Uterus (tissue), 4 donors: ENCODE measurements around the gene C21orf58. TPM values are rescaled to one million over a fixed set of nuclear protein-coding genes. Genes with fewer than 3 reads are reported as not detected.

Experiments used
- DNase-seq, 2 donors: peaks; one replicate each; pipeline ENCODE4 v3.0.0-alpha.2; 2019 to 2020
- H3K27ac ChIP-seq, 2 donors: fragments of 200-600 bp; sonication (generic); 1 replicate in 1 of 2; 2 replicates in 1 of 2; pipeline ENCODE4 v1.5.1; 2016 to 2018
- H3K27me3 ChIP-seq, 2 donors: fragments of 200-600 bp; sonication (generic); one replicate each; pipeline ENCODE4 v1.5.1; 2018 to 2019; ENCODE audit warnings: control low read depth in 1 of 2
- H3K36me3 ChIP-seq, 2 donors: fragments of 200-600 bp; sonication (generic); one replicate each; pipeline ENCODE4 v1.5.1; 2019; ENCODE audit warnings: control low read depth in 1 of 2
- H3K4me1 ChIP-seq, 2 donors: fragments of 200-600 bp; sonication (generic); one replicate each; pipeline ENCODE4 v1.5.1; 2018 to 2019; ENCODE audit warnings: control low read depth in 1 of 2
- H3K4me3 ChIP-seq, 2 donors: fragments of 200-600 bp; sonication (generic); 1 replicate in 1 of 2; 2 replicates in 1 of 2; pipeline ENCODE4 v1.5.1; 2018 to 2019; ENCODE audit warnings: mild to moderate bottlenecking in 1 of 2
- H3K9me3 ChIP-seq, 2 donors: fragments of 200-600 bp; sonication (generic); one replicate each; pipeline ENCODE4 v1.5.1; 2019; ENCODE audit warnings: control low read depth in 1 of 2
- CTCF ChIP-seq, 4 experiments: fragments of 200-600 bp in 2 of 4; fragments of 450-650 bp in 2 of 4; sonication (generic) in 2 of 4; IDR thresholded peaks; one replicate each; pipeline ENCODE4 v1.5.1; 2016 to 2019; ENCODE audit warnings: antibody characterized with exemption in 4 of 4, mild to moderate bottlenecking in 2 of 4, moderate library complexity in 1 of 4
- POLR2A ChIP-seq, 2 donors: fragments of 450-650 bp; IDR thresholded peaks; one replicate each; pipeline ENCODE4 v1.6.1; 2016; ENCODE audit warnings: antibody characterized with exemption in 2 of 2, mild to moderate bottlenecking in 1 of 2, moderate library complexity in 1 of 2
- intact Hi-C: fragments of 100-400 bp; cut with DNase I; formaldehyde crosslinking; loops from one replicate; pipeline ENCODE4 v1.15.1; 2023; ENCODE audit warnings: low total_unique reads
- total RNA-seq, 4 donors: library from RNA; depleted of rRNA in 3 of 4; stranded (reverse); fragments of >200 nt in 3 of 4; gene quantifications; one replicate each; pipeline versions ENCODE4 v1.1.0 to v1.2.4, GENCODE V29; 2014 to 2023
- donor health status: DM: yes; HTN: yes; CAD: no.

C21orf58 gene
- total RNA-seq, 4 donors from 2014 or later = 0.88 to 9.4 (median 5.6) TPM

GRCh38 chr21:46349134-46349760 is 25.6 kb upstream of the C21orf58 start:
- no peaks in the 10 kb centered on the region for H3K36me3 ChIP-seq

GRCh38 chr21:46347791-46348381 is 24.2 kb upstream of the C21orf58 start:
- intact Hi-C loops = no loop called here
- H3K27me3 ChIP-seq = no peaks in the 10 kb centered on the region
- DNase-seq = no peak
- no peaks in the 10 kb centered on the region for H3K4me1 ChIP-seq
- TF ChIP-seq CTCF (IDR thresholded peaks at IDR 0.05) = no peak
- no peak for TF ChIP-seq POLR2A (IDR thresholded peaks at IDR 0.05)
- no peak overlapping the region for H3K27ac ChIP-seq
- H3K36me3 ChIP-seq = no peaks in the 10 kb centered on the region
- no peak overlapping the region for H3K4me3 ChIP-seq
- H3K9me3 ChIP-seq = no peaks in the 10 kb centered on the region

More at GRCh38 chr21:46349134-46349760, 25.6 kb upstream of the C21orf58 start:
- no peaks in the 10 kb centered on the region for H3K9me3 ChIP-seq
- DNase-seq = no peak
- intact Hi-C loops = no loop called here
- no peaks in the 10 kb centered on the region for H3K4me1 ChIP-seq
- H3K27me3 ChIP-seq = no peaks in the 10 kb centered on the region
- no peak overlapping the region for H3K27ac ChIP-seq
- no peak overlapping the region for H3K4me3 ChIP-seq
- TF ChIP-seq CTCF (IDR thresholded peaks at IDR 0.05) = no peak
- no peak for TF ChIP-seq POLR2A (IDR thresholded peaks at IDR 0.05)

GRCh38 chr21:46347203-46347550 is 23.5 kb upstream of the C21orf58 start:
- no peaks in the 10 kb centered on the region for H3K4me1 ChIP-seq
- H3K27ac ChIP-seq = no peak overlapping the region
- H3K27me3 ChIP-seq = no peaks in the 10 kb centered on the region
- no peaks in the 10 kb centered on the region for H3K9me3 ChIP-seq
- no peak for TF ChIP-seq CTCF (IDR thresholded peaks at IDR 0.05)
- TF ChIP-seq POLR2A (IDR thresholded peaks at IDR 0.05) = no peak
- no peak for DNase-seq
- no peaks in the 10 kb centered on the region for H3K36me3 ChIP-seq
- no peak overlapping the region for H3K4me3 ChIP-seq
- intact Hi-C loops = no loop called here

GRCh38 chr21:46346296-46347202 is 22.9 kb upstream of the C21orf58 start:
- no peak overlapping the region for H3K27ac ChIP-seq
- TF ChIP-seq POLR2A (IDR thresholded peaks at IDR 0.05) = no peak
- TF ChIP-seq CTCF (IDR thresholded peaks at IDR 0.05) = no peak
- no peaks in the 10 kb centered on the region for H3K9me3 ChIP-seq
- H3K27me3 ChIP-seq = no peaks in the 10 kb centered on the region
- H3K4me1 ChIP-seq = no peaks in the 10 kb centered on the region
- H3K36me3 ChIP-seq = no peaks in the 10 kb centered on the region
- intact Hi-C loops = no loop called here
- DNase-seq = no peak
- H3K4me3 ChIP-seq = no peak overlapping the region

- H3K36me3 ChIP-seq = no peaks in the 10 kb centered on the region
- TF ChIP-seq CTCF (IDR thresholded peaks at IDR 0.05) (no peak), POLR2A (IDR thresholded peaks at IDR 0.05) (no peak)
- DNase-seq = no peak
These were observed 22.2 kb upstream of the C21orf58 start for GRCh38 chr21:46345861-46346260.

More at GRCh38 chr21:46345861-46346260, 22.2 kb upstream of the C21orf58 start:
- no peak overlapping the region for H3K4me3 ChIP-seq
- intact Hi-C loops = no loop called here
- no peak overlapping the region for H3K27ac ChIP-seq
- no peaks in the 10 kb centered on the region for H3K27me3 ChIP-seq
- H3K9me3 ChIP-seq = no peaks in the 10 kb centered on the region
- no peaks in the 10 kb centered on the region for H3K4me1 ChIP-seq
